Pancreas (tissue), 10 donors: ENCODE measurements around the gene DLGAP1. TPM values are rescaled to one million over a fixed set of nuclear protein-coding genes. Genes with fewer than 3 reads are reported as not detected.

Experiments
- ATAC-seq, 4 donors: fragments of 200-7000 bp; cut with Tn5 transposase; one replicate each; pipeline versions ENCODE4 v1.8.0 to v1.9.1; 2020; ENCODE audit warnings: mild to moderate bottlenecking in 4 of 4, moderate library complexity in 4 of 4
- DNase-seq, 6 donors: peaks; one replicate each; pipeline ENCODE4 v3.0.0-alpha.2; 2020
- FAIRE-seq: peaks from 2 replicates; lab custom pipeline; 2012; peaks lifted over from hg19 to GRCh38; lab: Jason Lieb, UNC
- H3K27ac ChIP-seq, 4 donors: fragments of 200-600 bp; sonication (generic); 1 replicate in 3 of 4; 2 replicates in 1 of 4; pipeline versions ENCODE4 v1.5.0 to v1.8.0; 2020
- H3K27me3 ChIP-seq, 4 donors: fragments of 200-600 bp; one replicate each; pipeline ENCODE4 v1.8.0; 2021
- H3K36me3 ChIP-seq, 3 donors: fragments of 200-600 bp; sonication (generic) in 1 of 3; one replicate each; pipeline versions ENCODE4 v1.5.0 to v1.8.0; 2020 to 2021
- H3K4me1 ChIP-seq, 3 donors: fragments of 200-600 bp; one replicate each; pipeline ENCODE4 v1.8.0; 2021
- H3K4me3 ChIP-seq, 4 donors: fragments of 200-600 bp; sonication (generic) in 2 of 4; one replicate each; pipeline versions ENCODE4 v1.5.0 to v1.8.0; 2020 to 2021
- H3K9me3 ChIP-seq, 4 donors: fragments of 200-600 bp; one replicate each; pipeline ENCODE4 v1.8.0; 2021
- WGBS, 2 donors: extraction: QIAGEN DNeasy Blood & Tissue Kit; methylation state at CpG; one replicate each; pipeline ENCODE4 v1.1.7; 2013; 5-methylcytosine and 5-hydroxymethylcytosine counted together
- intact Hi-C, 3 donors: fragments of 100-400 bp; cut with DNase I; formaldehyde crosslinking; loops; one replicate each; pipeline versions ENCODE4 v1.11.1 to v1.14.2; 2022
- polyA plus RNA-seq, 2 donors: library from polyadenylated mRNA; stranded (reverse); fragments of 200-250 nt; gene quantifications; one replicate each; pipeline ENCODE4 v1.2.3, GENCODE V29; 2013
- total RNA-seq, 6 donors: library from RNA; stranded (reverse); fragmentation: NEBNext Ultra II Directional in 4 of 6; extraction: Animal tissue kit (Norgen Biotek cat#: 25700) in 4 of 6; gene quantifications; one replicate each; pipeline versions ENCODE4 v1.2.1 to v1.2.4, GENCODE V29; 2021 to 2023
- TF ChIP-seq, protein P1 (sequence below), 4 donors: fragments of 200-600 bp; sonication (generic) in 3 of 4; IDR thresholded peaks; one replicate each; pipeline versions ENCODE4 v1.5.0 to v1.8.0; 2021; ENCODE audit warnings: antibody characterized with exemption in 4 of 4
- donor health status: healthy with polysubstance abuse.
- donor health status: DM: no; HTN: no; CAD: no; lungs with moderate emphysema.
- donor health status: DM: no; HTN: no; CAD: no.
- donor health status: control.
- donor health status: control.
- donor health status: Bipolar disorder and iron deficiency.
- donor health status: DM: yes; HTN: yes; CAD: no.
- donor health status: DM: no; HTN: no; CAD: no.
- donor health status: DM: no; HTN: no; CAD: no.
- donor health status: DM: yes; HTN: yes; CAD: no.

Gene DLGAP1
- total and polyA plus RNA-seq, 8 donors: 0.12 to 0.62 (median 0.30) TPM; not detected in 2

DNA sequence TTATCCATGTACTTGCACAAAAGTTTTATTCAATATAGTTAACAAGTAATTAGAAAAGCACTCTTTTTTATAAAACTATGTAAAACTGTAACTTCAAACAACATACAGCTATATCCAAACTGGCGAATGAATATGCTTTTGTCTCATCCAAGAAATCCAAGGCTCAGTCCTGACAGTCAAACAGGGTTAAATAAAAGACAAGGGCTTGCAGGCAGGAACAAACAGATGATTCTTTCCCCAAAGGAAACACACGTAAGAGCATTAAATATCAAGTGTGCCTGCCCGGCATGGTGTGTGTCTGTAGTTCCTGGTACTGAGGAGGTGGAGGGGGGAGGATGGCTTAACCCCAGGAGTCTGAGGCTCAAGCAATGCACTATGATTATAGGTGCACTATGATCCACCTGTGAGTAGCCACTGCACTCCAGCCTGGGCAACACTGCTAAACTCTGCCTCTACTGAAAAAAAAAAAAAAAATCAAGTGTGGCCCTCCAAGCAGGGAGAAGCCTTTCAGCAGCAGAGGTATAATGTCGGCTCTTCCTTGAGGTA, 171.3 kb downstream of the DLGAP1 start:
- no peak overlapping the region for H3K4me3 ChIP-seq
- no peak overlapping the region for H3K27ac ChIP-seq
- no peak for DNase-seq
- no peaks in the 10 kb centered on the region for H3K36me3 ChIP-seq
- WGBS, 2 donors: 62 to 81% methylated on average over 4 of the region's 4 CpGs
- TF ChIP-seq, protein P1, sequence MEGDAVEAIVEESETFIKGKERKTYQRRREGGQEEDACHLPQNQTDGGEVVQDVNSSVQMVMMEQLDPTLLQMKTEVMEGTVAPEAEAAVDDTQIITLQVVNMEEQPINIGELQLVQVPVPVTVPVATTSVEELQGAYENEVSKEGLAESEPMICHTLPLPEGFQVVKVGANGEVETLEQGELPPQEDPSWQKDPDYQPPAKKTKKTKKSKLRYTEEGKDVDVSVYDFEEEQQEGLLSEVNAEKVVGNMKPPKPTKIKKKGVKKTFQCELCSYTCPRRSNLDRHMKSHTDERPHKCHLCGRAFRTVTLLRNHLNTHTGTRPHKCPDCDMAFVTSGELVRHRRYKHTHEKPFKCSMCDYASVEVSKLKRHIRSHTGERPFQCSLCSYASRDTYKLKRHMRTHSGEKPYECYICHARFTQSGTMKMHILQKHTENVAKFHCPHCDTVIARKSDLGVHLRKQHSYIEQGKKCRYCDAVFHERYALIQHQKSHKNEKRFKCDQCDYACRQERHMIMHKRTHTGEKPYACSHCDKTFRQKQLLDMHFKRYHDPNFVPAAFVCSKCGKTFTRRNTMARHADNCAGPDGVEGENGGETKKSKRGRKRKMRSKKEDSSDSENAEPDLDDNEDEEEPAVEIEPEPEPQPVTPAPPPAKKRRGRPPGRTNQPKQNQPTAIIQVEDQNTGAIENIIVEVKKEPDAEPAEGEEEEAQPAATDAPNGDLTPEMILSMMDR (IDR thresholded peaks at IDR 0.05): no peak
- H3K9me3 ChIP-seq: no peaks in the 10 kb centered on the region
- FAIRE-seq: no peak
- no peaks in the 10 kb centered on the region for H3K4me1 ChIP-seq
- H3K27me3 ChIP-seq: no peaks in the 10 kb centered on the region
- intact Hi-C loops: no loop called here
- no peak for ATAC-seq

DNA sequence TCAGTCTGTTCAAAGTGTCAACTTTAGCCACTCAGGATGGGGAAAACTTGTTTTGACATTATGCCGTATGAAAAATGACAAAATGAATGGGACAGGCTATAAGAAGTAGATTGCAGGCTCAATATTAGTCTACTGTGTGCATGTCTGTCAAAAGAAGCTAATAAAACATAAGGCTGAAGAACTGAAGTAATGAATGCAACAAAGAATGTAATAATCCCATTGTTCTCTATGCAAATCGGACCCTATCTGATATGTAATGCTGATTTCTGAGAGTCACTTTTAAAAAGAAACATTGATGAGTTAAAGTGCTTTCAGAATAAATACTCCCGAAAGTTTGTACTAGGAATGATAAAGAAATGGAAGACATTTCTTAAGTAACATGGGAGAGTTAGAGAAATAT, 172.2 kb downstream of the DLGAP1 start:
- 52 to 53% methylated on average over 3 of the region's 3 CpGs for WGBS, 2 donors
- Histone ChIP-seq H3K4me1 (no peaks in the 10 kb centered on the region), H3K36me3 (no peaks in the 10 kb centered on the region), H3K9me3 (no peaks in the 10 kb centered on the region), H3K27ac (no peak overlapping the region), H3K27me3 (no peaks in the 10 kb centered on the region), H3K4me3 (no peak overlapping the region)
- TF ChIP-seq, protein P1 (IDR thresholded peaks at IDR 0.05): no peak
- ATAC-seq (no peak), DNase-seq (no peak), FAIRE-seq (no peak)
- intact Hi-C loops: no loop called here

DNA sequence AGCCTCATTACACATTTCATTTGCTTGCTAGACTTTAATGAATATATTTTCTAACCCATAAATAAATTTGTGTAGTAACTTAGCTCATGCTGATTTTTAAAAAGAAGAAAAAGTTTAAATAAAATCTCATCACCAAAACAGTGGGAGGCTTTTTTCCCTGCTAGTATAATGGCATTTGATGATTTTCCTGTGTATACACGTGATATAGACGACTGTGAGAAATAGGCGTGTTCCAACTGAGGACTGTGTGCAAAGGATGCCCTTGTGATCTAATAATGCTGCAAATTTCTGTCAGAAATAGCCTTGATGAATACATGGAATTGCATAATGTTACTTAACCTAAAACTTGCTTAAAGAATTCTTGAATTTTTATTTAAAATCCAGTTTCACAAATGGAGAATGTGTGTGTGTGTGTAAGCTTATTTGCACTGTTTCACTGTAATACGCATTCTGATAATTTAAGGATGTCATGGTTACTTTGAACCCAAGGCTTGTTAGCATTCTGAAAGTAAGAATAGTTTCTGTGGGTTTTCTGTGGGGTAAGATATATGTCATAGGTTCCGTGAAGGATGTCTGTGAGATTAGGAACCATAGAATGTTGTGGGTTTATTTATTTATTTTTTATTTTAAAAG, 178.0 kb downstream of the DLGAP1 start:
- TF ChIP-seq, protein P1 (IDR thresholded peaks at IDR 0.05): no peak
- DNase-seq (no peak), ATAC-seq (no peak), FAIRE-seq (no peak)
- H3K27ac ChIP-seq: no peak overlapping the region
- intact Hi-C loops: no loop called here
- no peaks in the 10 kb centered on the region for H3K4me1 ChIP-seq
- no peaks in the 10 kb centered on the region for H3K9me3 ChIP-seq
- H3K4me3 ChIP-seq: no peak overlapping the region
- H3K36me3 ChIP-seq: no peaks in the 10 kb centered on the region
- 83 to 87% methylated on average over 5 of the region's 5 CpGs for WGBS, 2 donors
- H3K27me3 ChIP-seq: no peaks in the 10 kb centered on the region

DNA sequence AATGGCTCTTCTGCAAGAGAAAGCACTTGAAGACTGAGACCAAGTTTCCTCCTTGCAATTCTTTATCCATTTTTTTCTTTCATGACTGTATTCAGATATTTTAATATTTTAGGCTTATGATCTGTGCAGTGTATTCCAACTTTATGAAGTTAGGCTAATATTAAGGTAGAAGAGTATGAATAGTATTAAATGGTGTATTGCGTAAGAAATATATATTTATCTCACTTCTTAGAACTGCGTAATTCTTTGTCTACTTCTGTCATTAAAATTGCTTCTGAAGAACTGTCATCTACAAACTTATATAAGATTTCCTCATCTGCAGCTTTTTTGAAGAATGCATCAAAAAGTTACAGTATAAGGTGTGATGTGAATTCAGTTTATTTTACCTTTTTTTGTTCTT, 183.2 kb downstream of the DLGAP1 start:
- DNase-seq (no peak), FAIRE-seq (no peak), ATAC-seq (no peak)
- Histone ChIP-seq H3K27ac (no peak overlapping the region), H3K27me3 (no peaks in the 10 kb centered on the region), H3K4me3 (no peak overlapping the region), H3K9me3 (no peaks in the 10 kb centered on the region), H3K4me1 (no peaks in the 10 kb centered on the region), H3K36me3 (no peaks in the 10 kb centered on the region)
- TF ChIP-seq, protein P1 (IDR thresholded peaks at IDR 0.05): no peak
- WGBS, 2 donors: 88 to 96% methylated on average over 2 of the region's 2 CpGs
- intact Hi-C loops: no loop called here

DNA sequence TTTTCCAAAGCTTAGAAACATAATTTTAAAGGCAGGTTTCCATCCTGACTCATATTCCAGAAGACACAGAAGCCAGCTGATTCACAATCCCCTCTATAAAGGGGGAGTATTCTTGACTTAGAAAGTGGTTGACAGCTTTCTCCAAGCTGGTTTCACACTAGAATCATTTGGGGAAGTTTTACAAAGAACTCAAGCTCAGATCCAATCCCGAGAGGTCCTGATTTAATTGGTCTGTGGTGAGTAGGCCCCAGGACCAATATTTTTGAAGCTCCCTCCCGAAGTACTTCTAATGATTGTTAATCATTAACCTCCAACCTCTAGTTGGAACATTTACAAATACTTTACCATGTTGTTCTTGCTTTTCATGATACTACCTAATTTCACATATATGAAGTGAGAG, 184.1 kb downstream of the DLGAP1 start:
- ATAC-seq (no peak), DNase-seq (no peak), FAIRE-seq (no peak)
- TF ChIP-seq, protein P1 (IDR thresholded peaks at IDR 0.05): no peak
- no peaks in the 10 kb centered on the region for H3K4me1 ChIP-seq
- H3K27me3 ChIP-seq: no peaks in the 10 kb centered on the region
- no peaks in the 10 kb centered on the region for H3K36me3 ChIP-seq
- 49 to 52% methylated on average over 2 of the region's 2 CpGs for WGBS, 2 donors
- no peaks in the 10 kb centered on the region for H3K9me3 ChIP-seq
- no peak overlapping the region for H3K27ac ChIP-seq
- H3K4me3 ChIP-seq: no peak overlapping the region
- intact Hi-C loops: no loop called here
